Brain microvascular endothelial cell (primary cell): ENCODE measurements around the gene GCC1.

Experiments used
- DNase-seq: peaks from one replicate; pipeline ENCODE4 v3.0.0-alpha.2; 2020
- H3K27ac ChIP-seq: fragments of 250-450 bp; sonication (Bioruptor Pico); 2 replicates; pipeline ENCODE4 v1.5.1; 2020; ENCODE audit warnings: mild to moderate bottlenecking, moderate library complexity
- H3K27me3 ChIP-seq: fragments of 250-450 bp; sonication (Bioruptor Pico); replicated peaks from 2 replicates; pipeline ENCODE4 v1.5.1; 2020; ENCODE audit warnings: mild to moderate bottlenecking
- H3K36me3 ChIP-seq: fragments of 250-450 bp; sonication (Bioruptor Pico); replicated peaks from 2 replicates; pipeline ENCODE4 v1.5.1; 2020; ENCODE audit warnings: mild to moderate bottlenecking
- H3K4me3 ChIP-seq: 2 replicates; pipeline ENCODE4 v1.5.1; 2011; ENCODE audit warnings: low read depth, mild to moderate bottlenecking, control low read depth, low read length, moderate library complexity
- in situ Hi-C: cut with HindIII; loops from 2 replicates; pipeline ENCODE4 v1.10.0; 2017; ENCODE audit warnings: low sequenced_read_pairs, low pct_ligation_motif_present
- TF ChIP-seq, protein P1 (sequence below): IDR thresholded peaks from 2 replicates; pipeline ENCODE4 v1.5.1; 2011; ENCODE audit warnings: low read depth, mild to moderate bottlenecking, moderate library complexity, low read length, control low read depth, inconsistent platforms; ENCODE audit errors: missing control alignments

Gene GCC1

DNA sequence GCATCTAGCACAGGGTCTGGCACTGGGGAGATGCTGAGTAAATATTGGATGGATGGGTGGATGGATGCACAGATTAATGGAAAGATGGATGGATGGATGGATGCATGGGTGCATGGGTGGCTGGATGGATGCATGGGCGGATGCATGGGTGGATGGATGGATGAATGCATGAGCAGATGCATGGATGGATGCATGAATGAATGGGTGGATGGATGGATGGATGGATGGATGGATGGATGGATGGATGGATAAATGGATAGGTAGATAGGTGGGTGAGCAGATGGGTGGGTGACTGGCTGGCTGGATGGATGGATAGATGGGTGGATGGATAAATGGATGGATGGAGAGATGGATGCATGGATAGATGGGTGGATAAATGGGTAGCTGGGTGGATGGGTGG is 26.9 kb upstream of the GCC1 start:
- no peak overlapping the region for H3K27ac ChIP-seq
- in situ Hi-C loops, result no loop called here
- H3K4me3 ChIP-seq, result no peak overlapping the region
- DNase-seq, result no peak
- TF ChIP-seq, protein P1, sequence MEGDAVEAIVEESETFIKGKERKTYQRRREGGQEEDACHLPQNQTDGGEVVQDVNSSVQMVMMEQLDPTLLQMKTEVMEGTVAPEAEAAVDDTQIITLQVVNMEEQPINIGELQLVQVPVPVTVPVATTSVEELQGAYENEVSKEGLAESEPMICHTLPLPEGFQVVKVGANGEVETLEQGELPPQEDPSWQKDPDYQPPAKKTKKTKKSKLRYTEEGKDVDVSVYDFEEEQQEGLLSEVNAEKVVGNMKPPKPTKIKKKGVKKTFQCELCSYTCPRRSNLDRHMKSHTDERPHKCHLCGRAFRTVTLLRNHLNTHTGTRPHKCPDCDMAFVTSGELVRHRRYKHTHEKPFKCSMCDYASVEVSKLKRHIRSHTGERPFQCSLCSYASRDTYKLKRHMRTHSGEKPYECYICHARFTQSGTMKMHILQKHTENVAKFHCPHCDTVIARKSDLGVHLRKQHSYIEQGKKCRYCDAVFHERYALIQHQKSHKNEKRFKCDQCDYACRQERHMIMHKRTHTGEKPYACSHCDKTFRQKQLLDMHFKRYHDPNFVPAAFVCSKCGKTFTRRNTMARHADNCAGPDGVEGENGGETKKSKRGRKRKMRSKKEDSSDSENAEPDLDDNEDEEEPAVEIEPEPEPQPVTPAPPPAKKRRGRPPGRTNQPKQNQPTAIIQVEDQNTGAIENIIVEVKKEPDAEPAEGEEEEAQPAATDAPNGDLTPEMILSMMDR, result no peak
- H3K36me3 ChIP-seq, result no peaks in the 10 kb centered on the region
- peaks cover 27% of the 10 kb centered on the region for H3K27me3 ChIP-seq

DNA sequence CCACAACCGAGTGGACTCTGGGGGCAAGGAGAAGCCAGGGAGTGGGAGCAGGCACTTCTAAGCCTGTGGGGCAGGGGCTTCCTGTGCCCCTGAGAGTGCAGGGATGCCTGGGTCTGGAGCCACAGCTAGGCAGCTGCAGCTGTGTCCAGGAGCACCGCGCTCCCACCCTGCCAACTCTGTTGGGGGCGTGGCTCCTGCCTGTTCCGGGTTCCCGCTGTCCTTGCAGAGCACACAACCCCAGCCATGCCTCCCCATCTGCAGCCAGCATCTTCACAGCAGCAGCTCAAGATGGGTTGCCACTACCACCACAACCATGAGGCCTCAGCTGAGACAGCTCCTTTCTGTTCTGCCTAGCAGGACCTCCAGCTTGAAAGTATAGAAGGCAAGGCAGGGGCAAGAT is 23.9 kb upstream of the GCC1 start:
- TF ChIP-seq, protein P1, result no peak
- in situ Hi-C loops, result no loop called here

DNA sequence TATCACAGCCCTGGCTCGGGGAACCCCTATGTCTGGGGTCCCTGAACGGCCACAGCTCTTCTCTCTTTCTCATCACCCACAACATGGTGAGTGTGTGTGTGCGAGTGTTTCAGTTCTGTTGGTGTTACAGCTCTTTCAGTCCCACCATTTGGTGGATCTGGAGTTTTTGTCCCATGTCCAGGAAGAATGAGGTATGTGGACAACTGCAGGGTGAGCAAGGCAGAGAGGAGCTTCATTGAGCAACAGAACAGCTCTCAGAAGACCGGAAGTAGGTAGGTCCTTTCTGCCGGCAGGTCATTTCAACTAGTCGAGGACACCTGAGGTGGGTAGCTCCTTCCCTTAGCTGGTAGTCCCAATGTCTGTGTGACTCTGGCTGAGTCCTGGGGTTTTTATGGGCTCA is 23.1 kb upstream of the GCC1 start:
- in situ Hi-C loops, result no loop called here
- no peak for DNase-seq
- H3K27ac ChIP-seq, result no peak overlapping the region
- TF ChIP-seq, protein P1, result no peak
- H3K36me3 ChIP-seq, result no peaks in the 10 kb centered on the region
- H3K4me3 ChIP-seq, result no peak overlapping the region
- H3K27me3 ChIP-seq, result no peaks in the 10 kb centered on the region

More for the DNA sequence above, 23.9 kb upstream of the GCC1 start:
- Histone ChIP-seq H3K27me3 (peaks cover under 1% of the 10 kb centered on the region), H3K36me3 (no peaks in the 10 kb centered on the region), H3K4me3 (no peak overlapping the region), H3K27ac (no peak overlapping the region)
- DNase-seq, result no peak

DNA sequence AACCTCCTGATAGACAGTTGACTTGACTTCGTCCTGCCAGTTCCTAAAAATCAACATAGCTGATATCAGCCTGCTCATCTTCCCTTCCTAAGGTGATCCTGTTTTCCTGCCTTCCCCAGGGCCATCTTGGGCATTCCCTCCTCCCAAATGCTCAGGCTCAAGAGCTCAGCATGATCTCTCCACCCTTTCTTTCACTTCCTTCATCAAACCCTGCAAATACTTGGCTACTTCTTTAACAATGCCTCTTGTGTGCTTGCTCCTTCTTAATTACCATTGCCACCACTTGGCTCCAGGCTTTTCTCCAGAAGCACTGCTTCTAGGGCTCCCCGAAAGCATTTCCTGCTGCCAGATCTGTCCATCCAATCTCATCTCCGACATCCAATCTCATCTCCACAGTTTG is 15.5 kb upstream of the GCC1 start:
- no peak overlapping the region for H3K27ac ChIP-seq
- in situ Hi-C loops, result no loop called here
- TF ChIP-seq, protein P1, result no peak
- H3K4me3 ChIP-seq, result no peak overlapping the region
- DNase-seq, result no peak
- no peaks in the 10 kb centered on the region for H3K27me3 ChIP-seq
- no peaks in the 10 kb centered on the region for H3K36me3 ChIP-seq

DNA sequence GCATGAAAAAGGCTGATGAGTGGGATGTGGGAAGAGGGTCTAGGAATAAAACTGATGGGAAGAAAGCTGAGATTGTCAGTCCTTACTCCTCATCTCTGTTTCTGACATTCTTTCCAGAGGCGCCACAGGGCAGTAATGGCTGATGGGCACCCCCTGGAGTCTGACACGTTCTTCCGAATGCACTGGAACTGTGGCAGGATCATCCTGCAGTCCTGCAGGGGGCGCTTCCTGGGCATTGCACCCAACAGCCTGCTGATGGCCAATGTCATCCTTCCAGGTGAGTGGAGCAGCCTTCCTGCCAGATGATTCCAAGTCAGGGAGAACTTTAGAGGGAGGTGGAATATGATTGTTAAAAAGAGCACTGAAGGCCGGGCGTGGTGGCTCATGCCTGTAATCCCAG is 12.9 kb upstream of the GCC1 start:
- Histone ChIP-seq H3K36me3 (no peaks in the 10 kb centered on the region), H3K27me3 (no peaks in the 10 kb centered on the region), H3K27ac (no peak overlapping the region), H3K4me3 (no peak overlapping the region)
- DNase-seq, result no peak
- in situ Hi-C loops, result no loop called here
- TF ChIP-seq, protein P1, result peak; percentile 49

DNA sequence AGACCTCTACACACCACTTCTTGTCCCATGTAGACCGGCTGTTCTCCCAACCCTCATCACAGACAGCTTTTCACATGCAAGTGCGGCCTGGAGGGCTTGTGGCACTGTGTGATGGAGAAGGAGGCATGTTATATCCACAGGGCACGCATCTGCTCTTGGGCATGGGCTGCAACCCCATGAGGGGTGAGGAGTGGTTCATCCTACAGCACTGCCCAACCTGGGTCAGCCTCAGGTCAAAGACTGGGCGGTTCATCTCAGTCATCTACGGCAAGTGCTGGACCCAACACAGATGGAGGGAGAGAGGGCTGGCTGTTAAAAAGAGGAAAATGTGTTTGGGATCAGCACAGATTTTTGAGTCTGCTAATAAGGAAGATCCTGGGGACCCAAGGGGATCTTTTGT is 10.3 kb upstream of the GCC1 start:
- no peak for DNase-seq
- in situ Hi-C loops, result no loop called here
- H3K27me3 ChIP-seq, result no peaks in the 10 kb centered on the region
- H3K4me3 ChIP-seq, result no peak overlapping the region
- TF ChIP-seq, protein P1, result no peak
- H3K27ac ChIP-seq, result no peak overlapping the region
- peaks cover 9% of the 10 kb centered on the region for H3K36me3 ChIP-seq
